Esophagus (tissue), 2 donors: ENCODE results near the gene MYL1. TPM values are rescaled to one million over a fixed set of nuclear protein-coding genes. Genes with fewer than 3 reads are reported as not detected.

Experiments used
- polyA plus RNA-seq, 2 donors: library from polyadenylated mRNA; stranded (reverse); fragments of 200-250 nt; gene quantifications; one replicate each; pipeline ENCODE4 v1.2.3, GENCODE V29; 2013
- donor health status: healthy with polysubstance abuse.
- donor health status: Bipolar disorder and iron deficiency.

MYL1 gene
- polyA plus RNA-seq, 2 donors: 0.24 TPM; not detected in 1

Other genes with a start within 250 kb of the MYL1 start
- 1 to 10 TPM; 2.7 to 3.0 TPM for gene KANSL1L, start 143.8 kb downstream of the MYL1 start, polyA plus RNA-seq
- gene ACADL, start 89.7 kb downstream of the MYL1 start, polyA plus RNA-seq: under 1 TPM; 0.56 to 0.57 TPM
- gene LANCL1, start 161.6 kb upstream of the MYL1 start, polyA plus RNA-seq: 10 to 100 TPM in 1 of 2 donors, 1 to 10 TPM in 1; 4.4 to 13.8 TPM
- 1 to 10 TPM in 1 of 2 donors, under 1 TPM in 1; 0.99 to 1.4 TPM for gene CPS1, start 241.4 kb upstream of the MYL1 start, polyA plus RNA-seq